ENCODE results near the gene ZNF367.
A peak's percentile ranks its signal among the peaks of the same experiment; 100 is the strongest.

ZNF367 gene

GRCh38 chr9:96392263-96392662 lies 25.9 kb downstream of the ZNF367 start:
- no peak for DNase-seq (ENCODE audit: extremely low read depth, insufficient read length)
- Histone ChIP-seq H3K4me3 (replicated peaks; ENCODE audit: low read depth, low read length) (no peak overlapping the region), H3K27me3 (replicated peaks; ENCODE audit: control insufficient read depth, insufficient read depth, low read length) (no peaks in the 10 kb centered on the region), H3K36me3 (ENCODE audit: control insufficient read depth, insufficient read depth, low read length) (peaks cover 7% of the 10 kb centered on the region)
- TF ChIP-seq CTCF (IDR thresholded peaks at IDR 0.05; ENCODE audit: insufficient read depth, low read length, poor library complexity, severe bottlenecking): no peak

- TF ChIP-seq CTCF (IDR thresholded peaks at IDR 0.05; ENCODE audit: insufficient read depth, low read length, poor library complexity, severe bottlenecking): no peak
- Histone ChIP-seq H3K27me3 (replicated peaks; ENCODE audit: control insufficient read depth, insufficient read depth, low read length) (no peaks in the 10 kb centered on the region), H3K4me3 (replicated peaks; ENCODE audit: low read depth, low read length) (no peak overlapping the region), H3K36me3 (ENCODE audit: control insufficient read depth, insufficient read depth, low read length) (peaks cover 7% of the 10 kb centered on the region)
- no peak for DNase-seq (ENCODE audit: extremely low read depth, insufficient read length)
These were observed 27.0 kb downstream of the ZNF367 start for GRCh38 chr9:96391021-96391765.

GRCh38 chr9:96388144-96388543 lies 30.0 kb downstream of the ZNF367 start:
- H3K27me3 ChIP-seq (replicated peaks; ENCODE audit: control insufficient read depth, insufficient read depth, low read length): no peaks in the 10 kb centered on the region
- H3K4me3 ChIP-seq (replicated peaks; ENCODE audit: low read depth, low read length): no peak overlapping the region
- DNase-seq (ENCODE audit: extremely low read depth, insufficient read length): no peak
- H3K36me3 ChIP-seq (ENCODE audit: control insufficient read depth, insufficient read depth, low read length): peaks cover 7% of the 10 kb centered on the region
- no peak for TF ChIP-seq CTCF (IDR thresholded peaks at IDR 0.05; ENCODE audit: insufficient read depth, low read length, poor library complexity, severe bottlenecking)

- DNase-seq (ENCODE audit: extremely low read depth, insufficient read length): no peak
- H3K36me3 ChIP-seq (ENCODE audit: control insufficient read depth, insufficient read depth, low read length): peaks cover 3% of the 10 kb centered on the region
- no peak for TF ChIP-seq CTCF (IDR thresholded peaks at IDR 0.05; ENCODE audit: insufficient read depth, low read length, poor library complexity, severe bottlenecking)
- no peak overlapping the region for H3K4me3 ChIP-seq (replicated peaks; ENCODE audit: low read depth, low read length)
- H3K27me3 ChIP-seq (replicated peaks; ENCODE audit: control insufficient read depth, insufficient read depth, low read length): no peaks in the 10 kb centered on the region
These were observed 32.0 kb downstream of the ZNF367 start for GRCh38 chr9:96386157-96386556.

- peak within 1 kb of the TSS; percentile 62 for H3K4me3 ChIP-seq (replicated peaks; ENCODE audit: low read depth, low read length)
- no peak for TF ChIP-seq CTCF (IDR thresholded peaks at IDR 0.05; ENCODE audit: insufficient read depth, low read length, poor library complexity, severe bottlenecking)
- no peaks in the 10 kb centered on the region for H3K27me3 ChIP-seq (replicated peaks; ENCODE audit: control insufficient read depth, insufficient read depth, low read length)
- peaks cover 2% of the 10 kb centered on the region; the same call in 1 of the 2 replicates for H3K36me3 ChIP-seq (ENCODE audit: control insufficient read depth, insufficient read depth, low read length)
- peak; percentile 37 for DNase-seq (ENCODE audit: extremely low read depth, insufficient read length)
These were observed 34.8 kb downstream of the ZNF367 start, which contains the start of gene SLC35D2 for GRCh38 chr9:96383165-96383942. Gene SLC35D2 (minus strand): TSS chr9:96383711. CDS start chr9:96383634, 77 bp downstream.
